GM12865 (cell line): Measurements from ENCODE around the gene UNC13A.

Source experiments
- DNase-seq: peaks from one replicate; pipeline ENCODE4 v3.0.0; 2010; ENCODE audit warnings: low read depth
- H3K4me3 ChIP-seq: 2 replicates; pipeline ENCODE4 v1.5.1; 2011; ENCODE audit warnings: mild to moderate bottlenecking, low read depth, low read length, control low read depth
- TF ChIP-seq, protein P1 (sequence below): IDR thresholded peaks from 2 replicates; pipeline ENCODE4 v1.5.1; 2011; ENCODE audit warnings: low read length, control low read depth, low read depth, inconsistent platforms; ENCODE audit not compliant: insufficient read depth; ENCODE audit errors: missing control alignments

UNC13A gene

DNA sequence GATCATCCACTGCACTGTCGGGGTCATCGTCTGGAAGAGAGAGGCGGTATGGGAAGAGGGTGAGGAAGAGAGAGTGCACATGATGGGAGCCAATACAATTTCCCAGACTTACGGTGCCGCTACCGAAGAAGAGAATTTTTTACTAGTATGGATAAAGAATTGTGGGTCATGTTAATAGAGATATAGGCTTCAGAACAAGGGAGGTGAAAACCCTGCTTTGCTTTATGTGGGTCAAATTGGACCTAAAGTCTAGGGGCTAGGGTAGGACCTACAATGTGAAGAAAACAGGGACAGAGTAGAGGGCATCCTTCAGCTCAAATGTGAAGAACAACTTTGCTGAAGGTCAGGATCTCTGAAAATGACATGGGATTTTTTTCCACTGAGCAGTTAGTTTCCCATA, 29.9 kb downstream of the UNC13A start:
- DNase-seq: no peak
- TF ChIP-seq, protein P1, sequence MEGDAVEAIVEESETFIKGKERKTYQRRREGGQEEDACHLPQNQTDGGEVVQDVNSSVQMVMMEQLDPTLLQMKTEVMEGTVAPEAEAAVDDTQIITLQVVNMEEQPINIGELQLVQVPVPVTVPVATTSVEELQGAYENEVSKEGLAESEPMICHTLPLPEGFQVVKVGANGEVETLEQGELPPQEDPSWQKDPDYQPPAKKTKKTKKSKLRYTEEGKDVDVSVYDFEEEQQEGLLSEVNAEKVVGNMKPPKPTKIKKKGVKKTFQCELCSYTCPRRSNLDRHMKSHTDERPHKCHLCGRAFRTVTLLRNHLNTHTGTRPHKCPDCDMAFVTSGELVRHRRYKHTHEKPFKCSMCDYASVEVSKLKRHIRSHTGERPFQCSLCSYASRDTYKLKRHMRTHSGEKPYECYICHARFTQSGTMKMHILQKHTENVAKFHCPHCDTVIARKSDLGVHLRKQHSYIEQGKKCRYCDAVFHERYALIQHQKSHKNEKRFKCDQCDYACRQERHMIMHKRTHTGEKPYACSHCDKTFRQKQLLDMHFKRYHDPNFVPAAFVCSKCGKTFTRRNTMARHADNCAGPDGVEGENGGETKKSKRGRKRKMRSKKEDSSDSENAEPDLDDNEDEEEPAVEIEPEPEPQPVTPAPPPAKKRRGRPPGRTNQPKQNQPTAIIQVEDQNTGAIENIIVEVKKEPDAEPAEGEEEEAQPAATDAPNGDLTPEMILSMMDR: no peak
- no peak overlapping the region for H3K4me3 ChIP-seq

DNA sequence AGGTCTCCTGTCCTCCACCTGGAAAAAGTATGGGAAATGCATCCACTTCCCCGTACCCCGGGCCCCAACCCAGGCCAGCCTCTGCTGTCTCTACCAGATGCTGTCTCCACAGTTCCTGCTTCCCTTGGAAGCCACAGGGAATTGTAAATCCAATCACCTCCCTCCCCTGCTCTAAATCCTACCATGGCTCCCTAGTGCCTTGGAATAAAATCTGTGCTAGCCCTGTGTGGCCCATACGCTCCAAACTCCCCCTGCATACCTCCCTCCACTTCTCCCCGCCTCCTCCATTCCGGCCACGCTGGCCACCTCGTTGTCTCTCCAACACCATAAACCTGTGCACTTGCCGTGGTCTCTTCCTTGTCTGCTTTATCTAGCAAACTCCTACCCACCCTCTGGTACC, 31.2 kb downstream of the UNC13A start:
- no peak overlapping the region for H3K4me3 ChIP-seq
- TF ChIP-seq, protein P1: no peak
- DNase-seq: no peak

DNA sequence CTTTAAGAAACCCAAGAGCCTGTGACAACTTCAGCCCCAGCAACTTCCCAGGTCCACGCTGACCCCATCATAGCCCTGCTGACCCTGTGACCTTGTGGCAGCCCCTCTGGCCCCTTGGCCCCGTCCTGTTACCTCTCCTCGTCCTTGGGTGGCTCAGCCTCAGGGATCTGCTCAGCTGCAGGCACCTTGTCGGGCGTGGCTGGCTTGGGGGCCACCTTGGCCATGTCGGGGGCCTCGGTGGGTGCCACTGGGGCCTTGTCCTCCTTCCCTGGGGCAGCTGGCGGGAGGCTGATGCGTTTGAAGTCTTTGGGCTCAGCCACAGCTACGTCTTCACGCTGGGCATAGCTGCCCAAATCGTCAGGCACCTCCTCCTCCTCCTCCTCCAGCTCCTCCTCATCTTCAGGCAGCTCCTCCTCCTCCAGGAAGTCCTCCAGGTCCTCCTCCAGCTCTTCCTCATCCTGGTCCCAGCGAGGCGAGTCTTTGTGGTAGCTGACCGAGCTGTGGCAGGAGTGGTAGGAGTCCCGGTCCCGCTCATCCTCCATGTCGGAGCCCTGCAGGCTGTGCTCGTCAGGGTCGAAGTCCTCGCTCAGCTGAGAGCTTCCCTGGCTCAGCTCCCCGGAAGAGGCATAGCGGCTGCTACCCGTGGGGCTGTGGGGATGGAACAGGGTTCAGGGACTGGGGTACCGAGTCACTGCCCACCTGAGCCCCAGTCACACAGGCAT, 32.2 kb downstream of the UNC13A start:
- no peak for DNase-seq
- TF ChIP-seq, protein P1: no peak

DNA sequence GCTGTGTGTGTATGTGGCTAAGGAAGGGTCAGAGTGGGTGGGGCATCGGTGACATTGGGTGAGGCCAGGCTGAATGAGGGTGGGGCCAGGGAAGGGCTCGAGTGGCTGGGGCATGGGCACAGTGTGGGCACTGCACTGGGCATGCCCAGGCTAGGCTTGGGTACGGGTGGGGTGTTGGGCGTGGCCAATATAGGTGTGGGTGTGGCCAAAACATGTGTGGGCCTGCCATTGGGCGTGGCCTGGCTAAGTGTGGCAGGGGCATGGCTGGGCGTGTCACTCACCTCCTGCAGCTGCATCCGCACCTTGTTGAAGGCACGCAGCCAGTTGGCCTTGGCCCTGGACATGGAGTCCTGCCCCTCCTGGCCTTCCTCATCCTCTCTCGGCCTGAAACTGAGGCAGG, 33.2 kb downstream of the UNC13A start:
- no peak overlapping the region for H3K4me3 ChIP-seq
- peak; percentile 20 for DNase-seq
- TF ChIP-seq, protein P1: no peak

More for the DNA sequence above, 32.2 kb downstream of the UNC13A start:
- H3K4me3 ChIP-seq: no peak overlapping the region

DNA sequence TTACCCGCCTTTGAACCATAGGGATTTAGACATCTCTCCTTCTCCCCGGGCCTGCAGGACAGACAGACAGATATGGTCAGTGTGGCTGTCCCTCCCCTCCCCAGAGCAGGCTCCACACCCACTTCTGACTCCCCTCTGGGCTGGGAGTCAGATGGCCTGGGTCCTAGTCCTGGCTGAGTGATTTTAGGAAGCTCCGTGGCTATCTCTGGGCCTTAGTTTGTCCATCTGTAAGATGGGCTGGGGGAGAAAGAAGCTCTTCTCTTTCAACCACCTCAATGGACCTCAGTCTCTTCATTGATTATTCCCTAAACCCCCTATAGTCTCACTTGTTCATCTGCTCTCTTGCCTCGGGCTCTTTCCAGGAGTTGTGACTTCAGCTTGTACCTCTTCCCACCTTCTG, 35.5 kb downstream of the UNC13A start:
- TF ChIP-seq, protein P1: no peak
- no peak overlapping the region for H3K4me3 ChIP-seq
- no peak for DNase-seq

DNA sequence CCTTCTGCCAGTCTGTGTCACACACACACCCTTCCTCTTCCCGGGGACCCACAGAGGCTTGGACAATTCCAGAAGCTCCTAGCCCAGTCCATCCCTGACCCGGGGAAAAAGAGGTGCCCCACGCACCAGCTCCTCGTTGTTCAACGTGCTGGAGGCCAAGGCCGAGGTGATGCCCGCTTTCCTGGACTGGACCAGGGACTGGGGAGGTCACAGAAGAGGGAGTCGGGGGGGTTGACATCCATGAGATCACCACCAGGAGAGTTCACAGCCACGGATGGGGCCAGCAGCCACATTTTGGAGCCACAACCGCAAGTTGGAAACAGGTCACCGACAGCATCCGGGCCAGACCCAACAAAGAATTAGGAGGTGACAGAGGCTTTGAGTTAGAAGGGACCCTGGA, 39.4 kb downstream of the UNC13A start:
- H3K4me3 ChIP-seq: no peak overlapping the region
- no peak for DNase-seq
- TF ChIP-seq, protein P1: no peak
